ENCODE results near the gene KLF2.
"Not testable (repeated sequence)": the region's sequence is repeated elsewhere in the genome, so short reads cannot be mapped to it uniquely, and the experiment has no call there.

Gene KLF2

DNA sequence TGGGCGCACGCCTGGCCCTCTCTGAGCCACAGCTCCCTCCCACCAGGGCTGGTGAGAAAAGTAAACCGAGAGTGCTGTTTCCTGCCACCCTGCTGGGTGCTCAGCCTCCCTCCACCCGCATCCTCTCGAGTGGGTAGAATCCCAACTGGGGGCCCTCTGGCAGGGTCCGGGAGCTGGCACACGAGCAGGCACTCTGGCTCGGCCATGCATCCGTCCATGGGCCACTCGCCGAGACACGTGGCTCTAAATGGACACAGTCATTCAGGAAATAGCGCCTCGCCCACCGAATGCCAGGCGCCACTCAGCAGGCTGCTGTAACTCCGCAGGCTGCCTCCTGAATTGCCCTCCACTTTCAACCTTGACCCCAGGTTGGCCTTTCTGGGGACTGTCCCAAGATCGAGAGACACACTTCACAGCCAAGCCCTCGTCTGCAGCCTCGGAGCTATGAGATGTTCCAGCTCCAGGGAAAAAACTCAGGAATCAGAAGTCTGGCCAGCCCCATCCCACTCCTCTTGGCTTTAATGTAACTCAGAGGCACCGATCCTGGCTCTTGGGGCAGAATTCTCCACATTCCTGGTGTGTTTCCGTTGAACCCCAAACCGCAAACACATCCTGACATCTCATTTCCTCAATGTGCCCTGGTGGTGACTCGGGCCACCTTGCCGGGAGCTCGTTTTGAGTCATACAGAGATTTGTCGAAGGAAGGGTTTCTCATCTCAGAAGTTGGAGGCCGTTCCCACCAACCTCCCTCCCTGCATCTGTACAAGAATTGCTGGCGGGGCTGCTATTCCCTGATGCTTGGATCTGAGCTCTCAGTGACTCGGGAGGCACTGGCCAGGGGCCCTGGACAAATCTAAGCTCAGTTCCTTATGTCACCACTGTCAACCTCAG lies 14.1 kb downstream of the KLF2 start:
- no peak for DNase-seq

DNA sequence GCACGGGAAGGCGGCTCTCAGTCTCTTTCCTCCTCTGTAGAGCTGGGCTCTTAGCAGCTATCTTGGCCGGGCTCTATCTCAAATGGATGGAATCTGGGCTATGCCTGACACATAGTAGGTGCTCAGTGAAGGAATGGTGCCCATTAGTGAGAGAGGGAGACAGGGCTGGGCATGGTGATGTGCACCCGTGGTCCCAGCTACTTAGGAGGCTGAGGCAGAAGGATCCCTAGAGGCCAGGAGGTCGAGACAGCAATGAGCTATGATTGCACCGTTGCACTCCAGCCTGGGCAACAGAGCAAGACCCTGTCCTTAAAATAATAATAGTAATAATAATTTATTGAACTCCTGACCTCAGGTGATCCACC lies 14.7 kb downstream of the KLF2 start:
- no peak for DNase-seq

DNA sequence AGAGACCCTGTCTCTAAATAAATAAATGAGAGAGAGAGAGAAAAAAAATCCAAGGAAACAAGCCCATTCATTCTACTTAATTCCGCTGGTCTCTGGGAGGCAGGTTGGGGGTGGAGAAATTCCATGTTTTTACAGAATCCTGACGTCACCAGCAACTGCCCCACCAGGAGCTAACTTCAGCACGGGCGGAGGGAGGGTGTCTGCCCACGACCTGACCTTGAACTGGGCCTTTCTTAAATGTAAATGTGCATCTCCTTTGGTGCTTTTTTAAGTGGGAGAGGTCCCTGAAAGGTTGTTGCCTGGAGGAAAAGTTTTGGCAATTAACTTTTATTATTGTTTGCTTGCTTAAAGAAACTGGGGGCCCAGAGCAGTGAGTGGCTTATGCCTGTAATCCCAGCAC lies 15.5 kb downstream of the KLF2 start:
- DNase-seq = no peak

DNA sequence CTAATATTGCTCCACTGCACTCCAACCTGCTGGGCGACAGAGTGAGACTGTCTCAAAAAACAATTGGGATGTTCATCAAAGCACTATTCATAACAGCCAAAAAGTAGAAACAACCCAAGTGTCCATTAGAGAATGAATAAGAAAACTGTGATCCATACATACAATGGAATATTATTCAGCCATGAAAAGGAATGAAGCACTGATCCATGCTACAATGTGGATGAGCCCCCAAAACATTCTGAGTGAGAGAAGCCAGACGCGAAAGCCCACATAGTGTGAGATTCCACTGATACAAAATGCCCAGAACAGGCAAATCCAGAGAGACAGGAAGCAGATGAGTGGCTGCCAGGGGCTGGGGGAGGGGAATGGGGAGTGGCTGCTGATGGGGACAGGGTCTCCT lies 16.0 kb downstream of the KLF2 start:
- no peak for DNase-seq

DNA sequence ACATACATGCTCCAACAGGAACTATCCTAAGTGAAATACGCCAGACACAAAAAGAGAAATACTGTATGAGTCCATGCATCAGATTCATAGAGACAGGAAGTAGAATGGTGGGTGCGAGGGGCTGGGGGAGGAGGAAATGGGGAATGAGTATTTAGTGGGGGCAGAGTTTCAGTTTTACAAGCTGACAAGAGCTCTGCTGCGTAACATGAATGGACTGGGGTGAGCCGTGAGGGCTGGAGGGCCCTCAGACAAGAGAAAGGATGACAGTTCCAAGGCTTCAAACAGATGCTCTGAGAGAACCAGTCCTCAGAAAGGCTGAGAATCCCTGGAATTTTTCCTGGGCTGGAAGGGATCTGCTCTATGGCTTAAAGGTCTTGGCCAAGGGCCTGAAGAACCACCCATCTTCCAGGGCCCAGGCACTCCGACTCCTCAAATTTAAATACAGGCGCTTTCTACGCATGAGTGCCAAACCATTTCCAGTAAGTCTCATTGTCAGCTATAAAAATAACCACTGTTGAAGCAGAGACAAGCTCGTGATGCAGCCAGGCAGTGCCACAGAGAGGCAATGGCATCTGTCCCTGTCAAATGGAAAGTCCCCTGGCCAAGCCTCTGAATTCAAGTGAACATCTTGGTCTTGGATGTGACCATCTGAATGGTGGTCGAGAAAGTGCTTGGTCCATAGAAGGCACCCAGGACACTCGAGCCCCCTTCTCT lies 17.5 kb downstream of the KLF2 start:
- DNase-seq = no peak

DNA sequence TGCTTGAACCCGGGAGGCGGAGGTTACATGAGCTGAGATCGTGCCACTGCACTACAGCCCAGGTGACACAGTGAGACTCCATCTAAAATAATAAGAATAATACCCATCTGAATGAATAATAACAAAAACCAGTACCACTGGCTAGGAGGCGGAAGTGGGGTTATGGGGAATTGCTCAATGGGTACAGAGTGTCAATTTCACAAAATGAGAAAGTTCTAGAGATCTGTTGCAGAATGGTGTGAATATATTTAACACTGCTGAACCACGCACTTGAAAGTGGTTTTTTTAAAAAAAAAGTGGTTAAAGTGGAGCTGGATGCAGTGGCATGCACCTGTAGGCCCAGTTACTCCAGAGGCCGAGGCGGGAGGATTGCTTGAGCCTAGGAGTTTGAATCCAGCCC lies 18.5 kb downstream of the KLF2 start:
- no peak for DNase-seq

DNA sequence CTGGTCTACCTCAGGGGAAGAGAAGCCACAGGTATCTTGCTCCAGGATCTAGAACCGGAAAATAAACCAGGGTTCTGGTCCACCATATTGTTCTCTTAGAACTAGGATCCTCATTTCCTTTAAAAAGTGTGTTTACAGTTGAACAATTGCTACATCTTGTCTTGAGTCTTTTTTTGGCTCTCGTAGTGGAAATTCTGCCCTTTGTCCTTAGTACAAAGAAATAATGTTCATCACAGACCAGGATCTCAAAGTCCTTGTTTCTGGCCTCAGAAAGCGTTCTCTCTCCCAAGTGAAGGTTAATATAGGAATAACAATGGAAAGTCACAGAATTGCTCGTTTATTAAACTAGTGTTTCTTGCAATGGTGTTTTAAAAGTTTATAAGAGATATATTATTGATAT lies 20.8 kb downstream of the KLF2 start:
- DNase-seq = no peak

DNA sequence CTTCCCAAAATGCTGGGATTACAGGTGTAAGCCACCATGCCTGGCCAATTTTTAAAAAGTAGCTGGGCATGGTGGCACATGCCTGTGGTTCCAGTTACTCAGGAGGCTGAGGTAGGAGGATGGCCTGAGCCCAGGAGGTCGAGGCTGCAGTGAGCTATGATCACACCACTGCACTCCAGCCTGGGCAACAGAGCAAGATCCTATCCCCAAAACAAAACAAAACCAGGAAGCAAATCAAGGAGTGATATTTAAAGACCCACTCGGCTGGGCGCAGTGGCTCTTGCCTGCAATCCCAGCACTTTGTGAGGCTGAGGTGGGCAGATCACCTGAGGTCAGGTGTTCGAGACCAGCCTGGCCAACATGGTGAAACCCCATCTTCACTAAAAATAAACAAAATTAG lies 22.5 kb downstream of the KLF2 start:
- DNase-seq = not testable (repeated sequence)

DNA sequence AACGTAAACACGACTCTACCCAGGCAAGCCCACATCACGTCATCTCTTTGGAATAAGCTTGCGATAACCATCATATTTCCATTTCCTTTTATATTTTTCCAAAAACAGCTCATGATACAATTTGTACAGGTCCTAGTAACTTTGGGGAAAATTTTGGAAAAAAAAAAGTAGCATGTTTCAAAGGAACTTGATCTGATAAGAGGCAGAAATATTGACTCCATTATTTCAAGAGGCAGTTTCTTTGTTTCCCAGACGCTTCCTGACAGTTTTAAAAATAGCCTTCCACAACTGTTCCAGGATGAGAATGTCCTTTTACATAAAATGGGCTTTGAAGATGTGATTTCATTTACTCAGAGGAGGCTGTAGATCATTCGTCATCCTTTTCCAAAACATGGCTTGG lies 23.1 kb downstream of the KLF2 start:
- no peak for DNase-seq

DNA sequence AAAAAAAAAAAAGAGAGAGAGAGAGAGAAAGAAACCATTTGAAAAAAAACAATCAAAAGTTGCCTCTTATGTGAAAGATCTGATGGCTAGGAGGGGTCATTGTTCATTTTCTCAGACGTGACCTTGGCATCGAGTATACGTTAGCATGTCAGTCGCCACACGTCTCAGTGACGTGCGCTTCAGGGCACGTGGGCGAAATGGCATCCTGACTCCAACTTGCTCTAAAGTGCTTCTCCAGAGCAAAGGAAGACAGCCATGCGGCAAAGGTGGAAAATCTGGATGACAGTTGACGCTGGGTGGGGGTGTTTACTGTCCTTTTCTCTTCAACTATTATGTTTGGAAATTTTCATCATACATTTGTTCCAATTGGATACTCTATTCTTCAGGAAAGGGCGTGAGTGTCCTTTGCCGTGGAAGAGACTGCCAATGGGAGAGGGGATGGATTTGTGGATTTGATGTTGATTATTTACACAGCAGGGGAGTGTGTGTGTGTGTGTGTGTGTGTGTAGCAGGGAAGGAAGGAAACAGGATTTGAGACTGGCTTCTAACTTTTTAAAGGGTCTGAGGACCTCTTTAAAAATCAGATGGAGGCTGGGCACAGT lies 25.0 kb downstream of the KLF2 start:
- DNase-seq = no peak

DNA sequence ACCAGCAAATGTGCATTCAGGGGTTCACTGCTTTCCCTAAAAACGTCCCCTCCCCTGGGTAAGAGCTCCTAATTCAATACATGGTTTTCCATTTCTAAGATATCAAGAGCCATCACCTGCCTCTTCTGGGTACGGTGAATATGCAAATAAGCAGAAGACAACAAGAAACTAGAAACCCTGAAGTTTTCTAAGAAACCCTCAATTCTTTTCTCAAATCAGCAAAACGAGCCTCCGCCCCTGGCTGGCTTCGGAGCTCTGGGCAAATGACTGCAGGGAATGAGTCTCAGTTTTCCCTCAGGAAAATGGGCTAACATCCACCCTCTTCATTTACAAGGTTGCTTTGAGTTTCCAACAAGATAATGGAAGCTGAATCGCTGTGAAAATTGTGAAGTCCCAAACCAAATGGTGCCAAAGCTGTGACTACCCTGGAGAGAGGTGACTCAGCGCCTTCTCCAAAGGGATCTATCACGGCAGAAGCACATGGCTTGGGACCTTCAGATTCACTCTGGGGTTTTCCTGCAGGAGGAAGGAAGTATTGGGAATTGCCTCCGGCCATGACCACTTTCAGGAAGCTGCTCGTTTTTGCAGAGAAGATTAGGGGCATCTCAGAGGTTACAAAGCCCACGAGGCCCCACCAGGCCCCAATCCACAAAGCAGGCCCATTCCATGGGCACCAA lies 26.6 kb downstream of the KLF2 start:
- DNase-seq = no peak

DNA sequence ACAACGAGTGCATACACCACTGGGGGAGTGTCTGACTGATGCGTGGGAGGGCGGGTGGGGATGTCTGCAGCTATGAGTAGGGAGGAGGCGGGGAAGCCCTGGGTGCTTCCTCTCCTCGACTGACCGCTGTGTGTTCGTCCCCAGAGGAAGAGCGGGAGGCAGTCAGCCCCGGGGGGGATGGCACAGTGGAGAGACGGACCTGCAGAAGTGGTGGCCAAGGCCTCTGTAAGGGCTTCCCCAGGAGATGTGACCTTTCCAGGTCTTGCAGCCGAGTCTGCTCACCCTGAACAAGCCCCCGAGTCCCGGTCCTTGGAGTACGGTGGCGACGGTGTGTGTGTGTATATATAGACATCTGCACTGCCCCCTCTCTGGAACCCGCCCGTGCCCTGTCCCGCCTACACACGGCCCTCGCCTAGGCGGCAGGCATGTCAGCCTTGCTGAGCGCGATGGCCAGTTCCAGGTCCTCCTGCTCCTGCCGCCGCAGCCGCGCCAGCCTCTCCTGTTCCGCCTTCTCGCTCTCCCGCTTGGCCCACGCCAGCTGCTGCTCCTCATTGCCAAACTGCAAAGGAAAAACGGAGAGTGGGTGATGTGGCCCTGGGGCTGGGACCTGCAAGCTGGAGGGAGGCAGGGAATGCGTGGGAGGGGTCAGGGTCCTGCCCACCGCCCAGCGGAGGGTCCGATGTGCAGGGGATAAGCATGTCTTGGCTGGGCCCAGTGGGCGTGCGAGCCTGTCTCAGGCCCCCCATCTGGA lies 30.8 kb downstream of the KLF2 start:
- peak; percentile 5 for DNase-seq

DNA sequence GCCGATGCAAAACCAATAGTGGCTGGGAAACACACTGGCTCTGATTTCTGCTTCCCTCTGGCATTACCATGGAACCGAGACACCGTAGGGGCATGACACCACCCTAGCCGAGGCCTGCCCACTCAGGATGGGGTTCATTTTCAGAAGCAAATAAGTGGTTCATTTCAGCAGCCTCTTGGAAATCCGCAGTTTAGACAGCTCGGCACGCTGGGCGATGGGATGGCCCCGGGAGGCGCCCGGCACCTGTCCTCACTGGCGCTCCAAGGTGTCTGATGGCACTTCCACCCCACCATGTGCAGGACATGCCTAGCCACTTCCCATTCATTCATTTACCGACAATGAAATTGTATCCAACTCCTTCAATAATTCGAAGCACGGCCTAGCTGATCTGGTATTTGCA lies 33.8 kb downstream of the KLF2 start:
- no peak for DNase-seq

DNA sequence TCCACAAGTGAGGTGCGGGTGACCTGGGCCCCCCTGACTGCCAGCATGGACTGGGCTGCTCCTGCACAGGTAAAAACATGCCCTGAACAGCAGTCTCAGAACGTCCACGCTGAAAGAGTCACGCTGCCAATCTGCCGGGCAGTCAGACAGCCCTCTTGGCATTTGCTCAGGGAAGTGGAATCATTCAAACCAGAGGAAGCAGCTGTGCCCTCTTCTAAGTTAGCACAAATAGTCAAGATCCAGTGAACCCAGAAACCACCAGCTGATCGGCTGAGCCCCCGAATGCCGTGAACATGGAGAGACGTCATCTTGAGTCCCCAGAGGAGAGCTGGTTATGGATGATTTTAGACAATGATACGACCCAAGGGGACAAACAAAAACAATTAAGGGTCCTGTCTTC lies 34.4 kb downstream of the KLF2 start:
- no peak for DNase-seq

DNA sequence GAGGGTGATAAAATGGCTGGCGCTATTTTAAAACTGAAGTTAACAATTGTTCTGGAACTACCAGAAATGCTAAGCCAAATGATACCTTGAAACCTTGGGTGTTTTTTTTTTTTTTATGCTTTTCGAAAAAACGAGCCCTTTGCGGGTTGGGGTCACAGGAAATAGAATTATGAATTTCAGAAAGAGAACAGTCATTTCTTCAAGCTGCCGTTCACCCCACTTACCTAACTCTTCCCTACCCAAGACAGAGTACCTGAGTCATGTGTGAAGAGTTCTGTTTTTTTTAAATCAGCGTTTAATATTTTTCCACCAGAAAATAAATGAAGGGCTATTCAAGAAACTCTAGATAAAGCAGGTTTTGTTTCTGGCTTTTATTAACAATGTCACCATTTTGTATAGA lies 35.3 kb downstream of the KLF2 start:
- no peak for DNase-seq

DNA sequence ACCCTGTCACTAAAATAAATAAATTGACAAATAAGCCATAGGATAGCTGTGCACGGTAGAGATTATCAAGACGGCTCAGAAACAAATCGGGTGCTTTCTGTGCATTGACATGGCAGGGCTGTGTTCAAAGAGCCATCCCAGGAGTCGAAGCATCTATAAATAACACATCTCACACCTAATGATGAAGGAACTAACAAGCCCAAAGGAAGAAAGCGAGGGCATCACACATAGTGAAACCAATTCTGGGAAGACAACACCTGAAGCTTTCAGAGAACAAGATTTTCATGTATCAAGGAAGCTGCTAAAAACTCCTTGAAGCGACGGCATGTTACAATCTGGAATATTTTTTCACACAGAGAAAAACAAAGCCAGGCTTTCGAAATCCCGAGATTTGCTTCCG lies 36.1 kb downstream of the KLF2 start:
- DNase-seq = no peak

DNA sequence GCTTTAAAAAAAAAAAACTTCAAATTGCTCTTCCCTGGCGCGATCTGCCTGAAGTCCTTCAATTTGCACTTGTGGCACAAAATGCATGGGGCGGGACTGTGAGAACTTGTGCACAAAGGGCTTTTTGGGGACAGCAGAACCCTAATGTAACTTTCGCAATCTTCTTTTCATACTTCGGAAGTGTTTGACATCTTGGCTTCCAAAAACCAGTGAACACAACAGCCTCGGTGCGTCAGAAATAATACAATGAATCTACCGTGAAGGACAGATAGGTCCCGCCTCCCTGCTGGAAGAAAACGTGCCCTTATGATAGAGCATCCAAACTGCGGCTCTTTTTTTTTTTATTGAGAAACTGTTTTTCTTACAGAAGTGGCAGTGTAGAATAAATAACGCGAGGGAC lies 36.6 kb downstream of the KLF2 start:
- no peak for DNase-seq

DNA sequence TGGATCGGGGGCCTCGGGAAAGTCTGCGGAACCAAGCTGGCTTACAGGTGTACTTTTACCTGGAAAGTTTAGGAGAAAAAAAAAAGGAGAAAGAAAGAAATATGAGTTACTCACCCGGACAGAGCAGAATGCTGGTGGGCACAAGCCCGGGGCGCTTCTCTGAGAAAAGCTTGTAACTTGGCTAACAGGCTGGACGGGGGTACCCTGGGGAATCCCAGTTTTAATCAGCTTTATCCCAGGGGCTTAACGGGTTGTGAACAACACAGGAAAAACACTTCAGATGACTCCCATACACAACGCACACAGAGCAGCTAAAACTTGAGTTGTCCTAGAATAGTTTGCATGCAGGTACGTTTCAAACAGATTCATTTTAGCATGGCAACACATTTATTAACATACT lies 37.3 kb downstream of the KLF2 start:
- no peak for DNase-seq

DNA sequence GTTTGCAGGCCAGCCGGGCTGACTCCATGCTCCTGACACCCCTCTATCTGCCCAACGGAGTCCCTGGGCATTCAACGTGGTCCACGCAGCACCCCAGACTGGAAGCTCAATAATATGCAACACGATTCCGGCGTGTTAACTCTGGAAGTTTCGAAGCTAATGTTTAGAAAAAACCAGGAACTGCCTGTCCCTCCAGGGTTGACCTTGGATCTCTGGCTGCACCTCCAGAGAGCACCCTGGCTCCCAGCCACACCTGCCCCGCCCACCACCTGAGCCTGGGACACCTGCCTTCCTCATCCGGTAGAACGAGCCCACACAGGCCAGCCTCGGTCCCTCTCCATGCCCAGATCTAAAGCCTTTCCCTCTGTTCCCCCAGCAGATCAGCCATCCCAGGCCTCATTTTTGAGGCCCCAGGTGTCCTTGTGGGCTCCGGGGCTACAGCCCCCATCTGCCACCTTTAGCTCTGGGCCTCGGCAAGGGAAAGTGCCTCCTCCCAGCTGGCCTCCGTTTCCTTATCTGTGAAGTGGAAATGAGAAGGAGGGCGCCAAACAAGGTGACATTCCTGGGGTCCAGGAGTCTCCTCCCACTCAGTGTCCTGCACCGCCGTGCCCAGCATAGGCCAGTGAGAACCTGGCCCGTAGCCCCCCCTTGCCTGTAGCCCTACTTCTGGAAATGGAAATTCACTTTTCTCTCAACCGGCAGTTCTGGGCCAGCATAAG lies 38.7 kb downstream of the KLF2 start:
- no peak for DNase-seq

DNA sequence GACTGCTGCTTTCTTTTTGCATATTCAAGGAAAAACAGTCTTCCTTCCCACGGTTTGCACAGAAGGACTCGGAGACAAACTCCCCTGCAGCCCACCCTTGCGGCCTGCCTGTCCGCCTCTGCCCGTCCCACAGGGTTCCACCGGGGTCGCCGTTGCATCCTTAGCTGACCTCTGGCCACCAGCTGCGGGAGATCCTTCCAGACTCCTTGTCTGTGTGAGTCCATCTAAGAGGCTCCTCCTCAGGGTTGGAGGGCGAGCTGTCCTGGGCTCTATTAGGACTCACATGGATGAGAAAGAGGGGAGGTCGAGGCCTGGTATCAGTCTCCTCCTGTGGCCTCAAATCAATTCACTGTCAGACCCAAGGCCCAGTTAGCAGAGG lies 39.2 kb downstream of the KLF2 start:
- DNase-seq = no peak

DNA sequence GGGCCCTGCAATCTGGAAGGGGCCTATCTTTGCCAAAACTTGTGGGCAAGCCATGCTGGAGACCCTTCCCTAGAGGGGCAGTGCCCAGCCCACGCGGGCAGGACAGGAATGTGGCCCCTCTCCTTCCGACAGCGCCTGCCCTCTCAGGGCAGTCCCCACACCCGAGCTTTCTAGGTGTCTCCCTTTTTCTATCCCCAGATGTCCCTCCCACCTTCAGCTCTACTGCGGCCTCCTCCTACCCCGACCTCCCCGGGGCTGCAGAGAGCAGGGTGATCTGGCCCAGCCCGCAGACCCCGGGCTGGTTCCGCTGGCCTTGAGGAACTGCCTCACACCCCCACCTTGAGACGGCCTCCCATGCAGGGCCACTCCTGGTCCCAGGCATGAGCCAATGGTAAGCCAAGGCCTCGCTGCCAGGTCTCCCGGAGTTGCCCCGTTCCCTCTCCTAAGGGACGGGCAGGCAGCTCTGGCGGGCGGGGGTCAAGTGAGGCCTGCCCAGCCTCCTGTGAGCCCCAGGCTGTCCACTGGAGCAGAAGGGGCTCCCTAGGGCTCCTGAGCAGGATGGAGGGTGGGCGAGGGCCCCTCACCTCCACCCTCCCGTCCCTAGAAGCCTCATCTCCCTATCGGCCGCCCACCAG lies 39.7 kb downstream of the KLF2 start:
- no peak for DNase-seq

Data from OCI-M1 (cell line).